SJSA1 (cell line): ENCODE results near the gene SHISA6. TPM values are rescaled to one million over a fixed set of nuclear protein-coding genes. Genes with fewer than 3 reads are reported as not detected.

ENCODE experiments used
- DNase-seq, 2 experiments: peaks; one replicate each; pipeline ENCODE4 v3.0.0-alpha.2; 2015 to 2020; ENCODE audit warnings: low spot score in 2 of 2, low read depth in 1 of 2
- H3K27ac ChIP-seq: fragments of 250-450 bp; sonication (Bioruptor Pico); 2 replicates; pipeline ENCODE4 v1.5.1; 2020; ENCODE audit warnings: mild to moderate bottlenecking, moderate library complexity
- H3K27me3 ChIP-seq: fragments of 250-450 bp; sonication (Bioruptor Pico); replicated peaks from 2 replicates; pipeline ENCODE4 v1.5.1; 2020; ENCODE audit warnings: mild to moderate bottlenecking, moderate library complexity
- H3K36me3 ChIP-seq: fragments of 250-450 bp; sonication (Bioruptor Pico); 2 replicates; pipeline ENCODE4 v1.5.1; 2020; ENCODE audit warnings: mild to moderate bottlenecking
- H3K4me1 ChIP-seq: fragments of 250-450 bp; sonication (Bioruptor Pico); replicated peaks from 2 replicates; pipeline ENCODE4 v1.6.1; 2021; ENCODE audit warnings: mild to moderate bottlenecking
- H3K4me3 ChIP-seq: fragments of 250-450 bp; sonication (Bioruptor Pico); 2 replicates; pipeline ENCODE4 v1.5.1; 2020; ENCODE audit warnings: mild to moderate bottlenecking
- H3K9me3 ChIP-seq: fragments of 250-450 bp; sonication (Bioruptor Pico); replicated peaks from 2 replicates; pipeline ENCODE4 v1.5.1; 2020; ENCODE audit warnings: mild to moderate bottlenecking
- total RNA-seq: library from RNA; depleted of rRNA; stranded (reverse); fragments of >200 nt; shearing (Covaris generic); gene quantifications from 2 replicates; pipeline ENCODE4 v1.2.3, GENCODE V29; 2014

SHISA6 gene
- total RNA-seq, 1 experiment from 2014 or later: 0.05 TPM

GRCh38 chr17:11356371-11356770 is 115.4 kb downstream of the SHISA6 start:
- no peaks in the 10 kb centered on the region for H3K36me3 ChIP-seq
- no peaks in the 10 kb centered on the region for H3K27me3 ChIP-seq
- H3K4me3 ChIP-seq: no peak overlapping the region
- no peaks in the 10 kb centered on the region for H3K9me3 ChIP-seq
- H3K4me1 ChIP-seq: no peaks in the 10 kb centered on the region
- DNase-seq: no peak
- no peak overlapping the region for H3K27ac ChIP-seq

- Histone ChIP-seq H3K9me3 (no peaks in the 10 kb centered on the region), H3K4me3 (no peak overlapping the region), H3K27me3 (no peaks in the 10 kb centered on the region), H3K4me1 (no peaks in the 10 kb centered on the region), H3K36me3 (no peaks in the 10 kb centered on the region), H3K27ac (no peak overlapping the region)
- no peak for DNase-seq
Observed at GRCh38 chr17:11363565-11364117, 122.6 kb downstream of the SHISA6 start.

- Histone ChIP-seq H3K4me3 (no peak overlapping the region), H3K4me1 (no peaks in the 10 kb centered on the region), H3K27ac (no peak overlapping the region), H3K27me3 (no peaks in the 10 kb centered on the region), H3K9me3 (no peaks in the 10 kb centered on the region), H3K36me3 (no peaks in the 10 kb centered on the region)
- no peak for DNase-seq
Observed at GRCh38 chr17:11366272-11366850, 125.3 kb downstream of the SHISA6 start.

- H3K27me3 ChIP-seq: no peaks in the 10 kb centered on the region
- H3K4me3 ChIP-seq: no peak overlapping the region
- no peaks in the 10 kb centered on the region for H3K4me1 ChIP-seq
- no peaks in the 10 kb centered on the region for H3K9me3 ChIP-seq
- no peaks in the 10 kb centered on the region for H3K36me3 ChIP-seq
- DNase-seq: no peak
- H3K27ac ChIP-seq: no peak overlapping the region
Observed at GRCh38 chr17:11369575-11369974, 128.6 kb downstream of the SHISA6 start.

GRCh38 chr17:11372692-11373091 is 131.7 kb downstream of the SHISA6 start:
- Histone ChIP-seq H3K27ac (no peak overlapping the region), H3K27me3 (no peaks in the 10 kb centered on the region), H3K4me1 (no peaks in the 10 kb centered on the region), H3K4me3 (no peak overlapping the region), H3K9me3 (no peaks in the 10 kb centered on the region), H3K36me3 (no peaks in the 10 kb centered on the region)
- no peak for DNase-seq

- Histone ChIP-seq H3K27me3 (no peaks in the 10 kb centered on the region), H3K4me1 (no peaks in the 10 kb centered on the region), H3K27ac (no peak overlapping the region), H3K36me3 (no peaks in the 10 kb centered on the region), H3K4me3 (no peak overlapping the region), H3K9me3 (no peaks in the 10 kb centered on the region)
- no peak for DNase-seq
Observed at GRCh38 chr17:11378506-11378905, 137.5 kb downstream of the SHISA6 start.

GRCh38 chr17:11380761-11381160 is 139.7 kb downstream of the SHISA6 start:
- H3K27ac ChIP-seq: no peak overlapping the region
- no peaks in the 10 kb centered on the region for H3K4me1 ChIP-seq
- H3K4me3 ChIP-seq: no peak overlapping the region
- no peaks in the 10 kb centered on the region for H3K9me3 ChIP-seq
- no peaks in the 10 kb centered on the region for H3K36me3 ChIP-seq
- no peak for DNase-seq
- no peaks in the 10 kb centered on the region for H3K27me3 ChIP-seq

GRCh38 chr17:11383157-11383556 is 142.1 kb downstream of the SHISA6 start:
- DNase-seq: no peak
- Histone ChIP-seq H3K4me3 (no peak overlapping the region), H3K9me3 (no peaks in the 10 kb centered on the region), H3K27ac (no peak overlapping the region), H3K4me1 (no peaks in the 10 kb centered on the region), H3K36me3 (no peaks in the 10 kb centered on the region), H3K27me3 (no peaks in the 10 kb centered on the region)

- no peaks in the 10 kb centered on the region for H3K36me3 ChIP-seq
- no peaks in the 10 kb centered on the region for H3K27me3 ChIP-seq
- DNase-seq: no peak
- H3K9me3 ChIP-seq: no peaks in the 10 kb centered on the region
- H3K4me1 ChIP-seq: no peaks in the 10 kb centered on the region
- H3K4me3 ChIP-seq: no peak overlapping the region
- no peak overlapping the region for H3K27ac ChIP-seq
Observed at GRCh38 chr17:11384131-11384530, 143.1 kb downstream of the SHISA6 start.

GRCh38 chr17:11387610-11388009 is 146.6 kb downstream of the SHISA6 start:
- Histone ChIP-seq H3K9me3 (no peaks in the 10 kb centered on the region), H3K4me1 (no peaks in the 10 kb centered on the region), H3K4me3 (no peak overlapping the region), H3K27ac (no peak overlapping the region), H3K36me3 (no peaks in the 10 kb centered on the region), H3K27me3 (no peaks in the 10 kb centered on the region)
- no peak for DNase-seq

GRCh38 chr17:11388054-11388453 is 147.0 kb downstream of the SHISA6 start:
- Histone ChIP-seq H3K4me1 (no peaks in the 10 kb centered on the region), H3K27me3 (no peaks in the 10 kb centered on the region), H3K27ac (no peak overlapping the region), H3K36me3 (no peaks in the 10 kb centered on the region), H3K4me3 (no peak overlapping the region), H3K9me3 (no peaks in the 10 kb centered on the region)
- DNase-seq: no peak

GRCh38 chr17:11389583-11389982 is 148.6 kb downstream of the SHISA6 start:
- Histone ChIP-seq H3K36me3 (no peaks in the 10 kb centered on the region), H3K27me3 (no peaks in the 10 kb centered on the region), H3K4me1 (no peaks in the 10 kb centered on the region), H3K4me3 (no peak overlapping the region), H3K9me3 (no peaks in the 10 kb centered on the region), H3K27ac (no peak overlapping the region)
- no peak for DNase-seq

GRCh38 chr17:11391134-11391533 is 150.1 kb downstream of the SHISA6 start:
- Histone ChIP-seq H3K27ac (no peak overlapping the region), H3K27me3 (no peaks in the 10 kb centered on the region), H3K36me3 (no peaks in the 10 kb centered on the region), H3K9me3 (no peaks in the 10 kb centered on the region), H3K4me3 (no peak overlapping the region), H3K4me1 (no peaks in the 10 kb centered on the region)
- DNase-seq: no peak

- H3K27ac ChIP-seq: no peak overlapping the region
- DNase-seq: peak; percentile 53 to 54
- no peaks in the 10 kb centered on the region for H3K4me1 ChIP-seq
- no peak overlapping the region for H3K4me3 ChIP-seq
- no peaks in the 10 kb centered on the region for H3K27me3 ChIP-seq
- no peaks in the 10 kb centered on the region for H3K36me3 ChIP-seq
- H3K9me3 ChIP-seq: peaks cover 7% of the 10 kb centered on the region
Observed at GRCh38 chr17:11404431-11405276, 163.6 kb downstream of the SHISA6 start.
